ENCODE measurements around the gene LRRC73. TPM values are rescaled to one million over a fixed set of nuclear protein-coding genes. Genes with fewer than 3 reads are reported as not detected.

LRRC73 gene
- total and polyA plus RNA-seq, 2 of the 8 experiments (the other 6 are each of a cell fraction or from before 2014, with no cell fraction given), result 0.24 to 0.26 TPM

- no peak overlapping the region for H3K23ac ChIP-seq (ENCODE audit: insufficient read length)
- no peak overlapping the region for H3K4ac ChIP-seq (replicated peaks; ENCODE audit: insufficient read length, low read depth, low read length)
- H2BK5ac ChIP-seq (ENCODE audit: low read depth, low read length), result no peak overlapping the region
- FAIRE-seq (no peak), DNase-seq (ENCODE audit: low read depth in 1 of 2, low spot score in 2 of 2) (no peak)
- no peaks in the 10 kb centered on the region for H3K79me1 ChIP-seq (ENCODE audit: low read depth, low read length)
- no peak overlapping the region for H2BK15ac ChIP-seq (ENCODE audit: low read length)
- H3K4me2 ChIP-seq (ENCODE audit: insufficient read depth in 1 of 2, low read depth in 2 of 2, low read length in 2 of 2), result no peak overlapping the region
- H3K14ac ChIP-seq (ENCODE audit: insufficient read length), result no peak overlapping the region
- H3K9me3 ChIP-seq (ENCODE audit: insufficient read depth in 2 of 2, low read depth in 1 of 2, low read length in 1 of 2), result no peaks in the 10 kb centered on the region
- H2BK20ac ChIP-seq (ENCODE audit: low read length), result no peak overlapping the region
- H3K27me3 ChIP-seq (replicated peaks in 1 of 4; ENCODE audit: control insufficient read depth in 3 of 4, extremely low read depth in 1 of 4, insufficient read depth in 3 of 4, low read length in 3 of 4), result no peaks in the 10 kb centered on the region; a peak in 1 of 7 replicates
- H3K4me1 ChIP-seq (replicated peaks in 1 of 4; ENCODE audit: control insufficient read depth in 3 of 4, insufficient read depth in 4 of 4, low read length in 3 of 4), result peaks cover 0 to 8% (median 5%) of the 10 kb centered on the region in 4 experiments; a peak in 4 of 7 replicates
- no peak overlapping the region for H2BK120ac ChIP-seq (replicated peaks; ENCODE audit: low read depth, low read length)
- no peak overlapping the region for H3K56ac ChIP-seq (replicated peaks; ENCODE audit: insufficient read length, low read depth, low read length)
- ChIA-PET CTCF (ENCODE audit: partially characterized antibody) (interaction anchor here (0.8 to 21.2 kb wide), 3 partner anchors 9 to 29 kb away, joined by 6 to 495 read pairs (median 7); partner anchors contain the start of gene LRRC73), POLR2A (ENCODE audit: partially characterized antibody) (interaction anchor here (0.9 to 1.9 kb wide), 2 partner anchors 10 to 12 kb away, joined by 3 to 10 read pairs; partner anchors contain the start of genes DLK2 and TJAP1)
- no peak overlapping the region for H4K91ac ChIP-seq (replicated peaks; ENCODE audit: insufficient read length, low read length)
- no peak overlapping the region for H4K5ac ChIP-seq (ENCODE audit: insufficient read length, low read depth, low read length)
- no peak overlapping the region for H3K9ac ChIP-seq (replicated peaks in 1 of 4; ENCODE audit: extremely low read depth in 1 of 4, low read depth in 3 of 4, low read length in 3 of 4)
- no peak overlapping the region for H2AK5ac ChIP-seq (ENCODE audit: low read depth, low read length)
- H4K20me1 ChIP-seq (replicated peaks in 1 of 2; ENCODE audit: control insufficient read depth in 1 of 2, insufficient read depth in 2 of 2, low read length in 2 of 2), result no peaks in the 10 kb centered on the region
- no peaks in the 10 kb centered on the region for H3K36me3 ChIP-seq (ENCODE audit: control insufficient read depth in 2 of 4, insufficient read depth in 4 of 4, low read length in 3 of 4)
- no peak overlapping the region for H2AFZ ChIP-seq (ENCODE audit: low read length)
- WGBS, 2 experiments (ENCODE audit: extremely low coverage in 1 of 2, insufficient coverage in 1 of 2, insufficient read length in 1 of 2, insufficient replicate concordance in 2 of 2, low coverage in 1 of 2, low lambda C conversion rate in 2 of 2, missing lambda C conversion rate in 1 of 2), result 72% methylated on average over 2 of the region's 2 CpGs; no CpG with 5 or more reads in 1 of the 2 experiments
- no peak overlapping the region for H4K8ac ChIP-seq (ENCODE audit: extremely low read depth, insufficient read depth, low read length)
- no peaks in the 10 kb centered on the region for H3K79me2 ChIP-seq (ENCODE audit: control insufficient read depth in 1 of 2, insufficient read depth in 2 of 2, low read length in 2 of 2)
- no peak overlapping the region for H3K4me3 ChIP-seq (ENCODE audit: extremely low read depth in 1 of 4, insufficient read depth in 2 of 4, low read depth in 3 of 4, low read length in 4 of 4)
- no peak overlapping the region for H3K18ac ChIP-seq (ENCODE audit: extremely low read depth, low read length)
- H2BK12ac ChIP-seq (ENCODE audit: low read depth, low read length), result no peak overlapping the region
- no peak for TF ChIP-seq ZNF274 (IDR thresholded peaks at IDR 0.05; ENCODE audit: borderline replicate concordance, extremely low read depth, low read length)
- no peak for TF ChIP-seq BCL11A (IDR thresholded peaks at IDR 0.05; ENCODE audit: low read depth in 2 of 2, low read length in 2 of 2)
- no peak for TF ChIP-seq POLR2A (IDR thresholded peaks at IDR 0.05; ENCODE audit: control extremely low read depth in 1 of 2, low read depth in 2 of 2, low read length in 2 of 2)
- no peak for TF ChIP-seq CHD2 (IDR thresholded peaks at IDR 0.05; ENCODE audit: low read length)
- TF ChIP-seq FOSL1 (IDR thresholded peaks at IDR 0.05; ENCODE audit: insufficient read depth, low read depth, low read length), result no peak
- no peak for TF ChIP-seq ASH2L (IDR thresholded peaks at IDR 0.05; ENCODE audit: low read length)
- no peak for TF ChIP-seq GTF2F1 (IDR thresholded peaks at IDR 0.05; ENCODE audit: borderline replicate concordance, low read depth, low read length)
- TF ChIP-seq JUN (IDR thresholded peaks at IDR 0.05; ENCODE audit: low read depth, low read length), result no peak
- TF ChIP-seq EP300 (IDR thresholded peaks at IDR 0.05; ENCODE audit: borderline replicate concordance in 1 of 2, low read depth in 2 of 2, low read length in 2 of 2), result no peak
- no peak for TF ChIP-seq SRF (IDR thresholded peaks at IDR 0.05; ENCODE audit: low read depth, low read length)
- no peak for TF ChIP-seq TCF12 (IDR thresholded peaks at IDR 0.05; ENCODE audit: low read depth, low read length)
- TF ChIP-seq BRCA1 (IDR thresholded peaks at IDR 0.05; ENCODE audit: low read depth, low read length), result no peak
- no peak overlapping the region for H3K27ac ChIP-seq (ENCODE audit: low read depth, low read length)
- peaks cover 3% of the 10 kb centered on the region; the same call in 1 of the 2 replicates for H3K23me2 ChIP-seq (ENCODE audit: low read depth, low read length)
Observed at GRCh38 chr6:43465948-43466347, 44.2 kb downstream of the LRRC73 start.
